Mucosa of descending colon (tissue), 3 donors: Measurements from ENCODE around the gene C1orf21. TPM values are rescaled to one million over a fixed set of nuclear protein-coding genes. Genes with fewer than 3 reads are reported as not detected.

Experiments used
- ATAC-seq: fragments of 200-7000 bp; cut with Tn5 transposase; one replicate; pipeline ENCODE4 v1.9.1; 2020; ENCODE audit warnings: mild to moderate bottlenecking, moderate library complexity
- DNase-seq, 3 donors: peaks; one replicate each; pipeline ENCODE4 v3.0.0-alpha.2; 2020
- H3K36me3 ChIP-seq: fragments of 200-600 bp; one replicate; pipeline ENCODE4 v1.8.0; 2021; ENCODE audit warnings: low read depth, mild to moderate bottlenecking
- H3K4me1 ChIP-seq: fragments of 200-600 bp; one replicate; pipeline ENCODE4 v1.8.0; 2021; ENCODE audit warnings: low read depth, mild to moderate bottlenecking
- H3K4me3 ChIP-seq: fragments of 200-600 bp; one replicate; pipeline ENCODE4 v1.8.0; 2021; ENCODE audit warnings: mild to moderate bottlenecking
- H3K9me3 ChIP-seq: fragments of 200-600 bp; one replicate; pipeline ENCODE4 v1.8.0; 2021; ENCODE audit warnings: mild to moderate bottlenecking
- CTCF ChIP-seq: fragments of 200-600 bp; IDR thresholded peaks from one replicate; pipeline ENCODE4 v1.8.0; 2022; ENCODE audit warnings: antibody characterized with exemption, mild to moderate bottlenecking
- intact Hi-C, 2 donors: fragments of 100-400 bp; cut with DNase I in 1 of 2; cut with micrococcal nuclease in 1 of 2; formaldehyde crosslinking; loops; one replicate each; pipeline versions ENCODE4 v1.11.0 to v1.11.1; 2022; cut with DNase I, micrococcal nuclease
- total RNA-seq, 3 donors: library from RNA; stranded (reverse); fragmentation: NEBNext Ultra II Directional in 2 of 3; extraction: Animal tissue kit (Norgen Biotek cat#: 25700) in 2 of 3; gene quantifications; one replicate each; pipeline versions ENCODE4 v1.2.1 to v1.2.4, GENCODE V29; 2021 to 2023
- donor health status: DM: no; HTN: no; CAD: no; lungs with moderate emphysema.
- donor health status: DM: no; HTN: no; CAD: no.
- donor health status: DM: no; HTN: yes; CAD: no.

Gene C1orf21
- total RNA-seq, 3 donors from 2014 or later, result 70.9 to 109 (median 96.8) TPM

GRCh38 chr1:184520336-184520735, 133.5 kb downstream of the C1orf21 start:
- TF ChIP-seq CTCF, result no peak
- DNase-seq (no peak), ATAC-seq (no peak)
- no peaks in the 10 kb centered on the region for H3K36me3 ChIP-seq
- H3K4me3 ChIP-seq, result no peak overlapping the region
- intact Hi-C loops, result no loop called here
- H3K9me3 ChIP-seq, result no peaks in the 10 kb centered on the region
- no peaks in the 10 kb centered on the region for H3K4me1 ChIP-seq

GRCh38 chr1:184524248-184524647, 137.4 kb downstream of the C1orf21 start:
- H3K4me3 ChIP-seq, result no peak overlapping the region
- no peaks in the 10 kb centered on the region for H3K36me3 ChIP-seq
- ATAC-seq (no peak), DNase-seq (no peak)
- intact Hi-C loops, result no loop called here
- H3K9me3 ChIP-seq, result no peaks in the 10 kb centered on the region
- H3K4me1 ChIP-seq, result no peaks in the 10 kb centered on the region
- TF ChIP-seq CTCF, result no peak

GRCh38 chr1:184527402-184527801, 140.6 kb downstream of the C1orf21 start:
- no peak overlapping the region for H3K4me3 ChIP-seq
- ATAC-seq (no peak), DNase-seq (no peak)
- intact Hi-C loops, result no loop called here
- H3K9me3 ChIP-seq, result no peaks in the 10 kb centered on the region
- no peaks in the 10 kb centered on the region for H3K36me3 ChIP-seq
- no peaks in the 10 kb centered on the region for H3K4me1 ChIP-seq
- TF ChIP-seq CTCF, result no peak

GRCh38 chr1:184530226-184530625, 143.4 kb downstream of the C1orf21 start:
- DNase-seq, result no peak
- no peak for TF ChIP-seq CTCF
- no peaks in the 10 kb centered on the region for H3K4me1 ChIP-seq
- H3K36me3 ChIP-seq, result no peaks in the 10 kb centered on the region
- ATAC-seq, result no peak
- intact Hi-C loops, result no loop called here
- H3K4me3 ChIP-seq, result no peak overlapping the region
- H3K9me3 ChIP-seq, result no peaks in the 10 kb centered on the region

GRCh38 chr1:184531296-184531695, 144.5 kb downstream of the C1orf21 start:
- DNase-seq (no peak), ATAC-seq (no peak)
- Histone ChIP-seq H3K9me3 (no peaks in the 10 kb centered on the region), H3K36me3 (no peaks in the 10 kb centered on the region), H3K4me1 (no peaks in the 10 kb centered on the region), H3K4me3 (no peak overlapping the region)
- intact Hi-C loops, result no loop called here
- no peak for TF ChIP-seq CTCF

- intact Hi-C loops, result no loop called here
- Histone ChIP-seq H3K4me1 (no peaks in the 10 kb centered on the region), H3K36me3 (no peaks in the 10 kb centered on the region), H3K4me3 (no peak overlapping the region), H3K9me3 (no peaks in the 10 kb centered on the region)
- TF ChIP-seq CTCF, result no peak
- ATAC-seq, result no peak
- DNase-seq, result no peak
These were observed 145.4 kb downstream of the C1orf21 start for GRCh38 chr1:184532199-184532598.
